Endothelial cell (in vitro differentiated cells): ENCODE data around the gene RGS7. TPM values are rescaled to one million over a fixed set of nuclear protein-coding genes. Genes with fewer than 3 reads are reported as not detected.
A peak's percentile ranks its signal among the peaks of the same experiment; 100 is the strongest.

Source experiments
- DNase-seq: peaks from one replicate; pipeline ENCODE4 v3.0.0; 2021; ENCODE audit warnings: low spot score
- H3K27ac Mint-ChIP-seq: one replicate; pipeline ENCODE4 v1.8.0; 2021; ENCODE audit warnings: mixed read lengths, inconsistent platforms; ENCODE audit not compliant: unreplicated experiment
- H3K27me3 Mint-ChIP-seq: one replicate; pipeline ENCODE4 v1.8.0; 2021; ENCODE audit warnings: mild to moderate bottlenecking, moderate library complexity, mixed read lengths, inconsistent platforms; ENCODE audit not compliant: unreplicated experiment
- H3K36me3 Mint-ChIP-seq: one replicate; pipeline ENCODE4 v1.8.0; 2021; ENCODE audit warnings: mild to moderate bottlenecking, low read depth, mixed read lengths, inconsistent platforms; ENCODE audit not compliant: unreplicated experiment
- H3K4me1 Mint-ChIP-seq: one replicate; pipeline ENCODE4 v1.8.0; 2021; ENCODE audit warnings: mild to moderate bottlenecking, mixed read lengths, inconsistent platforms; ENCODE audit not compliant: unreplicated experiment
- H3K4me3 Mint-ChIP-seq: one replicate; pipeline ENCODE4 v1.8.0; 2021; ENCODE audit warnings: mild to moderate bottlenecking, mixed read lengths, inconsistent platforms; ENCODE audit not compliant: unreplicated experiment
- H3K9me3 Mint-ChIP-seq: one replicate; pipeline ENCODE4 v1.8.0; 2021; ENCODE audit warnings: mixed read lengths, inconsistent platforms; ENCODE audit not compliant: unreplicated experiment
- total RNA-seq: library from RNA; stranded (reverse); fragmentation: NEBNext Ultra II Directional; extraction: Animal tissue kit (Norgen Biotek cat#: 25700); gene quantifications from one replicate; pipeline ENCODE4 v1.2.1, GENCODE V29; 2021; ENCODE audit not compliant: unreplicated experiment
- TF ChIP-seq, protein P1 (sequence below): fragments of 200-600 bp; sonication (generic); IDR thresholded peaks from one replicate; pipeline ENCODE4 v1.5.0; 2021; ENCODE audit warnings: antibody characterized with exemption; ENCODE audit not compliant: unreplicated experiment

The RGS7 gene
- total RNA-seq, 1 donor from 2014 or later = 1.4 TPM

DNA sequence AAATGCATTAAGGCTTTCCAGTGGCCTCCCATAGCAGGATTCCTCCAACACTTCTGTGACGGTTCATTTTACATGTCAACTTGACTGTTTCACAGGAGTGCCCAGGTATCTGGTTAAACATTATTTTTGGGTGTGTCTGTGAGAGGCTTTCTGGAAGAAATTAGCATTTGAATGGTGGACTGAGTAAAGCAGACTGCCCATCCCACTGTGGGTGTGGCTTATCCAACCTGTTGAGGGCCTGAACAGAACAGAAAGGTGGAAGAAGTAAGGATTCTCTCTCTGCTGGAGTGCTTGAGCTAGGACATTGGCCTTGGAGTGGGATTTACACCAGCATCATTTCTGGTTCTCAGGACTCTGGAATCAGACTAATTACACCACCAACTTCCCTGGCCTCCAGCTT is 85.6 kb downstream of the RGS7 start:
- no peak for DNase-seq
- H3K27me3 Mint-ChIP-seq = no peaks in the 10 kb centered on the region
- TF ChIP-seq, protein P1, sequence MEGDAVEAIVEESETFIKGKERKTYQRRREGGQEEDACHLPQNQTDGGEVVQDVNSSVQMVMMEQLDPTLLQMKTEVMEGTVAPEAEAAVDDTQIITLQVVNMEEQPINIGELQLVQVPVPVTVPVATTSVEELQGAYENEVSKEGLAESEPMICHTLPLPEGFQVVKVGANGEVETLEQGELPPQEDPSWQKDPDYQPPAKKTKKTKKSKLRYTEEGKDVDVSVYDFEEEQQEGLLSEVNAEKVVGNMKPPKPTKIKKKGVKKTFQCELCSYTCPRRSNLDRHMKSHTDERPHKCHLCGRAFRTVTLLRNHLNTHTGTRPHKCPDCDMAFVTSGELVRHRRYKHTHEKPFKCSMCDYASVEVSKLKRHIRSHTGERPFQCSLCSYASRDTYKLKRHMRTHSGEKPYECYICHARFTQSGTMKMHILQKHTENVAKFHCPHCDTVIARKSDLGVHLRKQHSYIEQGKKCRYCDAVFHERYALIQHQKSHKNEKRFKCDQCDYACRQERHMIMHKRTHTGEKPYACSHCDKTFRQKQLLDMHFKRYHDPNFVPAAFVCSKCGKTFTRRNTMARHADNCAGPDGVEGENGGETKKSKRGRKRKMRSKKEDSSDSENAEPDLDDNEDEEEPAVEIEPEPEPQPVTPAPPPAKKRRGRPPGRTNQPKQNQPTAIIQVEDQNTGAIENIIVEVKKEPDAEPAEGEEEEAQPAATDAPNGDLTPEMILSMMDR = no peak
- peaks cover 4% of the 10 kb centered on the region for H3K36me3 Mint-ChIP-seq
- no peaks in the 10 kb centered on the region for H3K9me3 Mint-ChIP-seq
- no peak overlapping the region for H3K27ac Mint-ChIP-seq
- no peak overlapping the region for H3K4me3 Mint-ChIP-seq
- H3K4me1 Mint-ChIP-seq = no peaks in the 10 kb centered on the region

DNA sequence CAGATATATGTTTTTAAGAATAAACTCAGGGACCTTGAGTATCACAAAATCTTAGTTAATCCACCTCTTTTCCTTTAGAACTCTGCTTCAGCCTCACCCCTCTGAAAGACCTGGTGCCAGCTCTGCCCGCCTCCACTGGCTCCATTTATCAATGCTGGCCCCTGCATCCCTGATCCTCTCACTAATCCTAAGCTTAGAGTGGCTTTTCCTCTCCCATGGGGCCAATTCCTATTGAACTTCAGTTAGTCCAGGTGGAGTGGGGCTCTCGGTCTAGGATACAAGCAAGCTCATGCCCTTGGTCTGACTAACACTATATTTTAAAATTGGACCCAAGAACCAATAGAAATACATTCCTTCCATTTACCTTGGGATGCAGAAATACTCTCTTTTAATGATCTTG is 87.0 kb downstream of the RGS7 start:
- Mint-ChIP-seq H3K36me3 (peaks cover 4% of the 10 kb centered on the region), H3K9me3 (no peaks in the 10 kb centered on the region), H3K4me3 (no peak overlapping the region), H3K4me1 (peaks cover 4% of the 10 kb centered on the region), H3K27ac (no peak overlapping the region), H3K27me3 (no peaks in the 10 kb centered on the region)
- TF ChIP-seq, protein P1 = no peak
- no peak for DNase-seq

DNA sequence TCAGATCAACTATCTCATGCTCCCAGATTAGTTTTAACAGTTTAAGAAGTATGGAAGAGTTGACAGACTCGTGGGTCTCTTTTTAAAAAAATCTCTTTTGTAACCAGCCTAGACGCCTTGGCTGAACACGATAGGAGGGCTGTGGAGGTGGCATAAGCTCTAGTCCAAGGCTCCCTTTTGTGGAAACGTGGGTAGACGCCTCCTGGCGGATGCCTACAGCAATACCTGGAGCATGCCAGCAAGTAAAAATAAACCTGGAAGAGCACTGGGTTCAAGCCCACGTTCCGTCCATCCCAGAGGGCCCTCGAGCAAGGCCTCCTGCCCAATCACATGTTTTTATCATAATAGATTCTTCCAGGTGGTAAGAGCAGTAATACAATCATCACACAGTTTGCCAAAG is 87.9 kb downstream of the RGS7 start:
- H3K9me3 Mint-ChIP-seq = no peaks in the 10 kb centered on the region
- no peaks in the 10 kb centered on the region for H3K27me3 Mint-ChIP-seq
- H3K27ac Mint-ChIP-seq = no peak overlapping the region
- peaks cover 5% of the 10 kb centered on the region for H3K4me1 Mint-ChIP-seq
- peaks cover 4% of the 10 kb centered on the region for H3K36me3 Mint-ChIP-seq
- TF ChIP-seq, protein P1 = no peak
- H3K4me3 Mint-ChIP-seq = no peak overlapping the region
- peak; percentile 6 for DNase-seq

DNA sequence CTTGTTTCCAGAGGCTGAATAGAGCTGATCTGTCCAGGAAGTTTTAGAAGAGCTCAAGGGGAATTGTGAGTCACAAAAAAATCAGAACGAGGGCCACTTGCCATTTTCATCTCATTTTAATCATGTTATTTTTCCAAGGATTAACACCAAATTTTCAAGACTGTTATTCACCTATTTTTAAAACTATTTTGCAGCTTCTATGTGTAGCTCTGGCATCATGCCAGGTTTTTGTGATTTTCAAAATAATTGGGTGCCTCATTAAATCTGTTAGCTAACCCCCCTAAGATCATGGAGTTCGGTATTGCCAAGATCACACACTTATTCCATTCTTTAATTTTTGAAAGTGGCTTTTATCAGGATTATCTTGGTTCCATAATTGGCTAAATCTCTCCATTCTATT is 90.9 kb downstream of the RGS7 start:
- DNase-seq = no peak
- Mint-ChIP-seq H3K4me3 (no peak overlapping the region), H3K36me3 (no peaks in the 10 kb centered on the region), H3K27me3 (no peaks in the 10 kb centered on the region), H3K9me3 (no peaks in the 10 kb centered on the region), H3K4me1 (peaks cover 5% of the 10 kb centered on the region), H3K27ac (no peak overlapping the region)
- TF ChIP-seq, protein P1 = no peak

DNA sequence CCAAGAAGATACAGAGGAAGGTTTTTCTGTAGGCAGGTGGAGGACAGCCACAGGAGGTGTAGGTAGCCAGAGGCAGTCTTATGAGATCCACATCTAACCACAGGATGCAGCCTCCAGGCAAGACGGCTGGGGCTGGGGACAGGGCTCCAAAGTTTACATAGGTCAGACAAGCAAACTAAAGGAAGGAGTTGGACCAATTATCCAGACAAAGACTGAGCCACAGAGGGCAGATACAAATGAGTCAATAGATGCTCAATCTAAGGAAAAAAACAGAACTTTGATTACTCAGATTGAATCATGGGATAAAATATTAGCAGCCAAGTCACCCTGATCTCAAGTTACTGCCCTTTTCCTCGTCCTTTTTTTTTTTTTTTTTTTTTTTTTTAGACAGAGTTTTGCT is 91.6 kb downstream of the RGS7 start:
- Mint-ChIP-seq H3K4me3 (no peak overlapping the region), H3K27ac (no peak overlapping the region), H3K4me1 (peaks cover 5% of the 10 kb centered on the region), H3K36me3 (no peaks in the 10 kb centered on the region), H3K27me3 (no peaks in the 10 kb centered on the region), H3K9me3 (no peaks in the 10 kb centered on the region)
- TF ChIP-seq, protein P1 = no peak
- no peak for DNase-seq
